OCI-LY1 (cell line): ENCODE results near the gene CHMP6.
A peak's percentile ranks its signal among the peaks of the same experiment; 100 is the strongest.

ENCODE experiments used
- H2AFZ ChIP-seq: fragments of 200-600 bp; sonication (generic), shearing (Covaris generic); 2 replicates; pipeline ENCODE4 v1.6.0; 2014; ENCODE audit warnings: antibody characterized with exemption, mild to moderate bottlenecking, low read length
- H3F3A ChIP-seq: fragments of 200-600 bp; sonication (generic), shearing (Covaris generic); 2 replicates; pipeline ENCODE4 v1.6.0; 2014; ENCODE audit warnings: mild to moderate bottlenecking, antibody characterized with exemption, low read length, moderate library complexity; ENCODE audit not compliant: insufficient read depth
- H3K27ac ChIP-seq: fragments of 200-600 bp; sonication (generic); 2 replicates; pipeline ENCODE4 v1.5.1; 2014; ENCODE audit warnings: low read length, mixed run types, mild to moderate bottlenecking, low read depth; ENCODE audit not compliant: poor library complexity, severe bottlenecking
- H3K27me3 ChIP-seq: fragments of 200-600 bp; sonication (generic); 2 replicates; pipeline ENCODE4 v1.6.0; 2014; ENCODE audit warnings: antibody characterized with exemption, mild to moderate bottlenecking, low read length, moderate library complexity; ENCODE audit not compliant: insufficient read depth
- H3K36me3 ChIP-seq: fragments of 200-600 bp; sonication (generic); 2 replicates; pipeline ENCODE4 v1.6.1; 2014; ENCODE audit warnings: mild to moderate bottlenecking, antibody characterized with exemption, low read length, moderate library complexity, mixed read lengths; ENCODE audit not compliant: insufficient read depth
- H3K4me1 ChIP-seq: fragments of 200-600 bp; sonication (generic); 2 replicates; pipeline ENCODE4 v1.5.1; 2014; ENCODE audit warnings: mild to moderate bottlenecking, low read length, moderate library complexity; ENCODE audit not compliant: insufficient read depth, severe bottlenecking
- H3K4me2 ChIP-seq: fragments of 200-600 bp; sonication (generic), shearing (Covaris generic); 2 replicates; pipeline ENCODE4 v1.6.1; 2014; ENCODE audit warnings: low read length
- H3K4me3 ChIP-seq: fragments of 200-600 bp; sonication (generic); 2 replicates; pipeline ENCODE4 v1.5.1; 2014; ENCODE audit warnings: low read length, low read depth, mild to moderate bottlenecking, mixed read lengths; ENCODE audit not compliant: poor library complexity, severe bottlenecking
- H3K79me2 ChIP-seq: fragments of 200-600 bp; shearing (Covaris generic); 2 replicates; pipeline ENCODE4 v1.6.1; 2016; ENCODE audit warnings: mixed run types, low read length, mixed read lengths; ENCODE audit not compliant: insufficient read depth
- H3K9ac ChIP-seq: fragments of 200-600 bp; sonication (generic), shearing (Covaris generic); 2 replicates; pipeline ENCODE4 v1.6.1; 2014; ENCODE audit warnings: mild to moderate bottlenecking, low read length, mixed read lengths
- H3K9me2 ChIP-seq: fragments of 200-600 bp; sonication (generic), shearing (Covaris generic); 2 replicates; pipeline ENCODE4 v1.6.1; 2014; ENCODE audit warnings: low read depth, mild to moderate bottlenecking, low read length, mixed read lengths
- H3K9me3 ChIP-seq: fragments of 200-600 bp; shearing (Covaris generic); 2 replicates; pipeline ENCODE4 v1.6.1; 2014; ENCODE audit warnings: low read length, mixed read lengths
- H4K20me1 ChIP-seq: fragments of 200-600 bp; sonication (generic), shearing (Covaris generic); 2 replicates; pipeline ENCODE4 v1.6.0; 2016; ENCODE audit warnings: mild to moderate bottlenecking, low read length; ENCODE audit not compliant: insufficient read depth
- EZH2 ChIP-seq: fragments of 200-600 bp; sonication (generic), shearing (Covaris generic); IDR thresholded peaks from 2 replicates; pipeline ENCODE4 v1.8.0; 2017; ENCODE audit warnings: borderline replicate concordance, mixed run types, mild to moderate bottlenecking, antibody characterized with exemption, low read length, moderate library complexity, mixed read lengths
- TF ChIP-seq, protein P1 (sequence below): fragments of 200-600 bp; sonication (generic), shearing (Covaris generic); IDR thresholded peaks from 2 replicates; pipeline ENCODE4 v1.5.1; 2017; ENCODE audit warnings: mild to moderate bottlenecking, antibody characterized with exemption, low read length, moderate library complexity, mixed read lengths

CHMP6 gene

DNA sequence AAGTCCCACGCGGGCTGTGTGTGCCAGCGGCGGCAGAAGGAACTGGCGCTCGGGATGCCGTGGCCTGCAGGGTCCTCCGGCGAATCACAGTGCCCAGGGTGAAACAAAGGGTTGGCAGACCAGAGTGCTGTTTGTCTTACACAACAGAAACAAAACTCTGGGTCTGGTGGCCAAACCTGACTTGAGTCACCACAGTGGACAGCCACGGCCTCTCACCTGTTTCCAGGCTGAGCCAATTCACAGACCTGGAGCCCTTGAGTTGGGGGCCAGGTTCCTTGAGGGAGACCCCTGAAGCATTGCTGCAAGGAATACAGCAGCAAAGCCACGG, 2.1 kb upstream of the CHMP6 start:
- peaks cover 25% of the 10 kb centered on the region for H3K4me1 ChIP-seq
- no peaks in the 10 kb centered on the region for H4K20me1 ChIP-seq
- no peak for TF ChIP-seq EZH2
- TF ChIP-seq, protein P1, sequence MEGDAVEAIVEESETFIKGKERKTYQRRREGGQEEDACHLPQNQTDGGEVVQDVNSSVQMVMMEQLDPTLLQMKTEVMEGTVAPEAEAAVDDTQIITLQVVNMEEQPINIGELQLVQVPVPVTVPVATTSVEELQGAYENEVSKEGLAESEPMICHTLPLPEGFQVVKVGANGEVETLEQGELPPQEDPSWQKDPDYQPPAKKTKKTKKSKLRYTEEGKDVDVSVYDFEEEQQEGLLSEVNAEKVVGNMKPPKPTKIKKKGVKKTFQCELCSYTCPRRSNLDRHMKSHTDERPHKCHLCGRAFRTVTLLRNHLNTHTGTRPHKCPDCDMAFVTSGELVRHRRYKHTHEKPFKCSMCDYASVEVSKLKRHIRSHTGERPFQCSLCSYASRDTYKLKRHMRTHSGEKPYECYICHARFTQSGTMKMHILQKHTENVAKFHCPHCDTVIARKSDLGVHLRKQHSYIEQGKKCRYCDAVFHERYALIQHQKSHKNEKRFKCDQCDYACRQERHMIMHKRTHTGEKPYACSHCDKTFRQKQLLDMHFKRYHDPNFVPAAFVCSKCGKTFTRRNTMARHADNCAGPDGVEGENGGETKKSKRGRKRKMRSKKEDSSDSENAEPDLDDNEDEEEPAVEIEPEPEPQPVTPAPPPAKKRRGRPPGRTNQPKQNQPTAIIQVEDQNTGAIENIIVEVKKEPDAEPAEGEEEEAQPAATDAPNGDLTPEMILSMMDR = no peak
- H3F3A ChIP-seq = no peaks in the 10 kb centered on the region
- no peaks in the 10 kb centered on the region for H3K79me2 ChIP-seq
- no peak overlapping the region for H3K27ac ChIP-seq
- peaks cover 22% of the 10 kb centered on the region for H3K27me3 ChIP-seq
- H3K9ac ChIP-seq = no peak overlapping the region
- peak overlapping the region; percentile 45; the same call in 1 of the 2 replicates for H3K4me2 ChIP-seq
- H3K9me2 ChIP-seq = no peaks in the 10 kb centered on the region
- no peaks in the 10 kb centered on the region; the same call in 1 of the 2 replicates for H3K36me3 ChIP-seq
- H3K4me3 ChIP-seq = no peak overlapping the region
- no peak overlapping the region for H2AFZ ChIP-seq
- no peaks in the 10 kb centered on the region for H3K9me3 ChIP-seq

DNA sequence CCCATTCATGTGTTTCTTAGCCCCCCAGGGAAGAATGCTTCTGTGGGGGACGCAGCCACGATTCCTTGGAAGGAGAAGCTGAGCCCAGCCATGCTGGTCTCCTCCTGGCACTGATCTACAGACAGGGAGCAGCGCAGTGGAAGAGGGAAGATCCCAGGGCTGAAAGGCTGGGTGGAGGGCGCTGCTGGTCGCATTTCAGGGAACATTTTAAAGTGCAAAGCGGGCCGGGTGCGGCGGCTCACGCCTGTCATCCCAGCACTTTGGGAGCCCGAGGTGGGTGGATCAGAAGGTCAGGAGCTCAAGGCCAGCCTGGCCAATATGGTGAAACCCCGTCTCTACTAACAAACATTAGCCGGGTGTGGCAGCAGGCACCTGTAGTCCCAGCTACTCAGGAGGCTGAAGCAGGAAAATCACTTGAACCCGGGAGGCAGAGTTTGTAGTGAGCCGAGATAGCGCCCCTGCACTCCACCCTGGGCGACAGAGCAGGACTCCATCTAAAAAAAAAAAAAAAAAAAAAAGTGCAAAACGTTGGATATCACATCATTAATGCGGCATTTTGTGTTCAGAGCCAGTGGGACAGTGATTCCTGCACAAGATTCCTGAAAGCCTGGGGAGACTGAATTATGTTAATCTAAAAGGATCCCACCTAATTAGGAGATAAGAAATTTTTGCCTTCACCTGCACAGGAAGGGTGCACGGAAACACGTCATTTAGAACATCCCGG, 558 bp upstream of the CHMP6 start:
- TF ChIP-seq EZH2 = no peak
- TF ChIP-seq, protein P1 = no peak
- Histone ChIP-seq H3K79me2 (no peaks in the 10 kb centered on the region), H3K36me3 (no peaks in the 10 kb centered on the region; the same call in 1 of the 2 replicates), H3K9me3 (no peaks in the 10 kb centered on the region), H2AFZ (0 out of 2 replicates have a peak overlapping the region, but pooled peaks have one; percentile 90), H3F3A (no peaks in the 10 kb centered on the region), H3K9ac (peak overlapping the region; percentile 80; the same call in 1 of the 2 replicates), H3K9me2 (no peaks in the 10 kb centered on the region), H3K27me3 (peaks cover 14% of the 10 kb centered on the region), H3K4me3 (peak overlapping the region; percentile 87), H3K27ac (no peak overlapping the region), H4K20me1 (no peaks in the 10 kb centered on the region), H3K4me1 (peaks cover 25% of the 10 kb centered on the region), H3K4me2 (peak overlapping the region; percentile 88)

DNA sequence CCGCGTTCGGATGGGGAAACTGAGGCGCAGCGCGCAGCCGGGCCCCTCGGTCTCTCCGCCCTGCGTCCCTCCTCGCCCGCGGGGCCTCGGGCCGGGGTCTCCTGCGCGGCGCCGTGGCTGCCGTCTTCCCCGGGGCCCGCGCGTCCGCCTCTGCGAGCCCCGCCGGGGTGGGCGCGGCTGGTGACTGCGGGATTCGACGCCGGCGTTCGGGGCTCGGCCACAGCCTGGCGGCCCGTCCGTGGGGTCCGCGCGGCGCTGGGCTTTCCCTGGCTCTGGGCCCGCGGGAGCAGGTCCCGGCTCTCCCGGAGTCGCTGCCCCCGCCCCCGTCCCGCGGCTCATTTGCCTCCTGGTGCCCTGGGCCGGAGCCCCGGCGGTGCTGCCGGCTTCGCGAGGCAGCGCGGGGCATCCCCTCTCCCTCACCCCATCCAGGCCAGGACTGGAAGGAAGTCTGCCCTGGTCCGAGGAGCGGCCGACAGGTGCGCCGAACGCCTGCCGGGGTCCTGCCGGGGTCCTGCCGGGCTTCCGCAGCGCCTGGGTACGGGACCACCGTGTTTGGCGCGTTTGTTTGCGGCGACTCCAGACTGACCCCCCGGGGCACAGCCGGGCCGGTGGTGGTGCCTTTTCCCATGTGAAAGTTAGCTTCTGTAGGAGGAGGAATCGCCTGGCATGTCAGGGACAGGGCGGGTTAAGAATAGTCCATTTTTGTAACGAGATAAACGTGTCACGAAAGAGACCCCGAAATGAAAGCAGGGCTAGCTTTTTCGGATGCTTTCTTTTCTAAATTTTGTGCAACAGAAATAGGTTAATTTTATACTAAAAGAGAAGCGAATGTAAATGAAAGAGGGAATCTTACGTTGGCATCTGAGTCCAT, 671 bp downstream of the CHMP6 start:
- Histone ChIP-seq H3K4me3 (peak overlapping the region; percentile 87), H3K79me2 (no peaks in the 10 kb centered on the region), H3K27me3 (peaks cover 13% of the 10 kb centered on the region), H2AFZ (no peak overlapping the region), H3K36me3 (no peaks in the 10 kb centered on the region; the same call in 1 of the 2 replicates), H3K4me2 (peak overlapping the region; percentile 88), H3K27ac (no peak overlapping the region), H3K9ac (peak overlapping the region; percentile 80), H3K9me3 (no peaks in the 10 kb centered on the region), H3K4me1 (peaks cover 25% of the 10 kb centered on the region), H3F3A (no peaks in the 10 kb centered on the region), H4K20me1 (no peaks in the 10 kb centered on the region), H3K9me2 (no peaks in the 10 kb centered on the region)
- TF ChIP-seq, protein P1 = no peak
- TF ChIP-seq EZH2 = no peak
